Natural killer cell (primary cell): Measurements from ENCODE around the gene ALDH7A1. TPM values are rescaled to one million over a fixed set of nuclear protein-coding genes. Genes with fewer than 3 reads are reported as not detected.

Source experiments
- ATAC-seq, 3 donors: fragments of 150-1000 bp in 2 of 3; fragments of 200-7000 bp in 1 of 3; cut with Tn5 transposase; 1 replicate in 1 of 3; 2 replicates in 2 of 3; pipeline ENCODE4 v1.10.0; 2021; ENCODE audit warnings: mild to moderate bottlenecking in 2 of 3, moderate library complexity in 2 of 3
- DNase-seq, 2 donors: peaks; one replicate each; pipeline versions ENCODE4 v3.0.0 to v3.0.0-alpha.2; 2013 to 2021; ENCODE audit warnings: mixed read lengths in 1 of 2
- H3K27ac ChIP-seq: one replicate; pipeline ENCODE4 v1.5.1; 2013; ENCODE audit warnings: mild to moderate bottlenecking, low read length
- H3K27me3 ChIP-seq: one replicate; pipeline ENCODE4 v1.6.1; 2013; ENCODE audit warnings: low read length; ENCODE audit not compliant: control insufficient read depth, insufficient read depth
- H3K36me3 ChIP-seq: one replicate; pipeline ENCODE4 v1.6.1; 2013; ENCODE audit warnings: low read length; ENCODE audit not compliant: control insufficient read depth, insufficient read depth
- H3K4me1 ChIP-seq: one replicate; pipeline ENCODE4 v1.6.1; 2013; ENCODE audit warnings: low read length; ENCODE audit not compliant: control insufficient read depth, insufficient read depth
- H3K4me3 ChIP-seq: one replicate; pipeline ENCODE4 v1.5.1; 2013; ENCODE audit warnings: low read length
- H3K9me3 ChIP-seq: one replicate; pipeline ENCODE4 v1.6.1; 2013; ENCODE audit warnings: low read length; ENCODE audit not compliant: control insufficient read depth, insufficient read depth
- H3K27ac Mint-ChIP-seq, 2 donors: one replicate each; pipeline ENCODE4 v1.8.0; 2022; ENCODE audit warnings: mild to moderate bottlenecking in 2 of 2, mixed read lengths in 2 of 2, moderate library complexity in 1 of 2
- H3K27me3 Mint-ChIP-seq, 2 donors: one replicate each; pipeline ENCODE4 v1.8.0; 2022; ENCODE audit warnings: low read depth in 2 of 2, mixed read lengths in 2 of 2
- H3K36me3 Mint-ChIP-seq: one replicate; pipeline ENCODE4 v1.8.0; 2022; ENCODE audit warnings: mixed read lengths
- H3K4me1 Mint-ChIP-seq, 2 donors: one replicate each; pipeline ENCODE4 v1.8.0; 2022; ENCODE audit warnings: mixed read lengths in 2 of 2
- H3K4me3 Mint-ChIP-seq: one replicate; pipeline ENCODE4 v1.8.0; 2022; ENCODE audit warnings: mild to moderate bottlenecking, moderate library complexity, mixed read lengths
- H3K9me3 Mint-ChIP-seq, 2 donors: one replicate each; pipeline ENCODE4 v1.8.0; 2022; ENCODE audit warnings: mixed read lengths in 2 of 2
- CTCF ChIP-seq: fragments of 200-600 bp; IDR thresholded peaks from one replicate; pipeline ENCODE4 v1.8.0; 2022; ENCODE audit warnings: antibody characterized with exemption
- WGBS: methylation state at CpG from one replicate; pipeline ENCODE4 v1.1.7; 2013; ENCODE audit warnings: missing lambda C conversion rate; ENCODE audit not compliant: insufficient coverage; 5-methylcytosine and 5-hydroxymethylcytosine counted together
- intact Hi-C: fragments of 100-400 bp; cut with micrococcal nuclease; formaldehyde crosslinking; loops from one replicate; pipeline ENCODE4 v1.14.2; 2022
- total RNA-seq, 4 donors: library from RNA; stranded (reverse); fragments of 120-200 nt in 1 of 4; gene quantifications; one replicate each; pipeline versions ENCODE4 v1.2.3 to v1.2.4, GENCODE V29; 2013 to 2022

The ALDH7A1 gene
- total RNA-seq, 3 donors from 2014 or later (not counting 1 experiment from before 2014, with no cell fraction given), result 0.66 to 1.3 (median 1.2) TPM

GRCh38 chr5:126508962-126509279 lies 86.1 kb downstream of the ALDH7A1 start:
- intact Hi-C loops, result no loop called here
- peaks cover 0 to 2% of the 10 kb centered on the region in 2 donors for H3K27me3 Mint-ChIP-seq
- peaks cover 7 to 8% of the 10 kb centered on the region in 2 donors for H3K4me1 Mint-ChIP-seq
- TF ChIP-seq CTCF, result no peak
- no peaks in the 10 kb centered on the region for H3K9me3 Mint-ChIP-seq
- peak overlapping the region in 1 of 2 donors; percentile 39 for H3K27ac Mint-ChIP-seq
- Histone ChIP-seq H3K36me3 (no peaks in the 10 kb centered on the region), H3K4me3 (no peak overlapping the region), H3K4me1 (no peaks in the 10 kb centered on the region), H3K27me3 (no peaks in the 10 kb centered on the region), H3K27ac (no peak overlapping the region), H3K9me3 (no peaks in the 10 kb centered on the region)
- DNase-seq (peak in 1 of 2 donors; percentile 56), ATAC-seq (no peak)
- H3K36me3 Mint-ChIP-seq, result no peaks in the 10 kb centered on the region
- peak overlapping the region; percentile 43 for H3K4me3 Mint-ChIP-seq

GRCh38 chr5:126508251-126508961 lies 86.6 kb downstream of the ALDH7A1 start:
- Mint-ChIP-seq H3K27me3 (no peaks in the 10 kb centered on the region), H3K9me3 (no peaks in the 10 kb centered on the region), H3K27ac (peak overlapping the region in 1 of 2 donors; percentile 39), H3K4me1 (peaks cover 7 to 8% of the 10 kb centered on the region in 2 donors), H3K4me3 (peak overlapping the region; percentile 43), H3K36me3 (no peaks in the 10 kb centered on the region)
- no peaks in the 10 kb centered on the region for H3K4me1 ChIP-seq
- ATAC-seq (no peak), DNase-seq (no peak)
- no peak for TF ChIP-seq CTCF
- no peaks in the 10 kb centered on the region for H3K36me3 ChIP-seq
- H3K27me3 ChIP-seq, result no peaks in the 10 kb centered on the region
- WGBS, result 72% methylated on average over 13 of the region's 13 CpGs
- H3K4me3 ChIP-seq, result no peak overlapping the region
- H3K9me3 ChIP-seq, result no peaks in the 10 kb centered on the region
- intact Hi-C loops, result no loop called here
- H3K27ac ChIP-seq, result no peak overlapping the region

GRCh38 chr5:126506079-126506478 lies 88.9 kb downstream of the ALDH7A1 start:
- DNase-seq (no peak), ATAC-seq (no peak)
- Histone ChIP-seq H3K4me1 (no peaks in the 10 kb centered on the region), H3K27me3 (no peaks in the 10 kb centered on the region), H3K27ac (no peak overlapping the region), H3K9me3 (no peaks in the 10 kb centered on the region), H3K4me3 (no peak overlapping the region), H3K36me3 (no peaks in the 10 kb centered on the region)
- no peak overlapping the region for H3K4me3 Mint-ChIP-seq
- WGBS, result 79% methylated on average over 1 of the region's 4 CpGs
- H3K4me1 Mint-ChIP-seq, result peaks cover 7 to 8% of the 10 kb centered on the region in 2 donors
- no peaks in the 10 kb centered on the region for H3K36me3 Mint-ChIP-seq
- H3K27ac Mint-ChIP-seq, result no peak overlapping the region
- no peak for TF ChIP-seq CTCF
- no peaks in the 10 kb centered on the region for H3K27me3 Mint-ChIP-seq
- intact Hi-C loops, result no loop called here
- H3K9me3 Mint-ChIP-seq, result no peaks in the 10 kb centered on the region

GRCh38 chr5:126503602-126504104 lies 91.4 kb downstream of the ALDH7A1 start:
- Mint-ChIP-seq H3K36me3 (no peaks in the 10 kb centered on the region), H3K27me3 (no peaks in the 10 kb centered on the region), H3K4me1 (peaks cover 2 to 3% of the 10 kb centered on the region in 2 donors), H3K4me3 (no peak overlapping the region), H3K27ac (no peak overlapping the region), H3K9me3 (no peaks in the 10 kb centered on the region)
- no peak for TF ChIP-seq CTCF
- Histone ChIP-seq H3K27me3 (no peaks in the 10 kb centered on the region), H3K36me3 (no peaks in the 10 kb centered on the region), H3K4me3 (no peak overlapping the region), H3K27ac (peak overlapping the region; percentile 32), H3K9me3 (no peaks in the 10 kb centered on the region), H3K4me1 (no peaks in the 10 kb centered on the region)
- no peak for ATAC-seq
- intact Hi-C loops, result no loop called here
- DNase-seq, result peak in 1 of 2 donors; percentile 32
- 67% methylated on average over 3 of the region's 5 CpGs for WGBS
